Glutamatergic neuron (in vitro differentiated cells): Measurements from ENCODE around the gene SLC11A1. TPM values are rescaled to one million over a fixed set of nuclear protein-coding genes. Genes with fewer than 3 reads are reported as not detected.

Source experiments
- DNase-seq: peaks from one replicate; pipeline ENCODE4 v3.0.0; 2022
- H3K27ac Mint-ChIP-seq: one replicate; pipeline ENCODE4 v1.8.0; 2020; ENCODE audit warnings: mild to moderate bottlenecking, mixed read lengths, inconsistent platforms; ENCODE audit not compliant: unreplicated experiment
- H3K27me3 Mint-ChIP-seq: one replicate; pipeline ENCODE4 v1.8.0; 2020; ENCODE audit warnings: mild to moderate bottlenecking, moderate library complexity, mixed read lengths, inconsistent platforms; ENCODE audit not compliant: unreplicated experiment
- H3K36me3 Mint-ChIP-seq: one replicate; pipeline ENCODE4 v1.8.0; 2020; ENCODE audit warnings: mild to moderate bottlenecking, mixed read lengths, inconsistent platforms; ENCODE audit not compliant: unreplicated experiment
- H3K4me1 Mint-ChIP-seq: one replicate; pipeline ENCODE4 v1.8.0; 2020; ENCODE audit warnings: mild to moderate bottlenecking, low read depth, mixed read lengths, inconsistent platforms; ENCODE audit not compliant: unreplicated experiment
- H3K4me3 Mint-ChIP-seq: one replicate; pipeline ENCODE4 v1.8.0; 2020; ENCODE audit warnings: mild to moderate bottlenecking, mixed read lengths, inconsistent platforms; ENCODE audit not compliant: unreplicated experiment
- H3K9me3 Mint-ChIP-seq: one replicate; pipeline ENCODE4 v1.8.0; 2020; ENCODE audit warnings: mild to moderate bottlenecking, moderate library complexity, mixed read lengths, inconsistent platforms; ENCODE audit not compliant: unreplicated experiment
- total RNA-seq: library from RNA; stranded (reverse); fragmentation: NEBNext Ultra II Directional; extraction: Animal tissue kit (Norgen Biotek cat#: 25700); gene quantifications from one replicate; pipeline ENCODE4 v1.2.1, GENCODE V29; 2021; ENCODE audit not compliant: unreplicated experiment
- TF ChIP-seq, protein P1 (sequence below): fragments of 200-600 bp; sonication (generic); IDR thresholded peaks from one replicate; pipeline ENCODE4 v1.5.0; 2021; ENCODE audit not compliant: partially characterized antibody, unreplicated experiment

Gene SLC11A1
- total RNA-seq, 1 donor from 2014 or later: not detected

DNA sequence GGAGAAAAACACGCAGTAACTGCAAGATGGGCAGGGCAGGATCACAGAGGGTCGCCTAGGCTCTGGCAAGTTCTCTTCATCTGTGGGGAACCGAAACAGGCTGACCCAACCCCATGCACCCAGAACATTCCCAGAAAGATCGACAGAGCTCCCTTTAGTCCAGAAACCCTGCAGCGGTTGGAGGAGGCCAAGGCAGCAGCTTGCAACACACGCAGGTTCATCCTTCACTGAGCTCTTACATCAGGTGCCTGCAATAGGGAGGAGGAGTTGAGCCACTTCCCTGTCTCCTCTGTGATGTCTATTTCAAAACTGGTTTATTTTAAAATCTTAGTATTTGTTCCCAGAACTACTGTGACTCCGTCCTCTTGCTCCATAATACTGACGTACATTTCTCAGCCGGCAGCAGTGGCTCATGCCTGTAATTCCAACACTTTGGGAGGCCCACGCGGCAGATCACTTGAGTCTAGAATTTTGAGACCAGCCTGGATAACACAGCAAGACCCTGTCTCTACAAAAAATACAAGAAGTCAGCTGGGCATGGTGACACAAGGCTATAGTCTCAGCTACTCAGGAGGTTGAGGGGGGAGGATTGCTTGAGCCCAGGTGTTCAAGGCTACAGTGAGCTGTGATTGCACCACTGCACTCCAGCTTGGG, 11.5 kb upstream of the SLC11A1 start:
- no peaks in the 10 kb centered on the region for H3K36me3 Mint-ChIP-seq
- H3K9me3 Mint-ChIP-seq: no peaks in the 10 kb centered on the region
- peaks cover 3% of the 10 kb centered on the region for H3K4me1 Mint-ChIP-seq
- DNase-seq: no peak
- H3K4me3 Mint-ChIP-seq: no peak overlapping the region
- H3K27ac Mint-ChIP-seq: no peak overlapping the region
- TF ChIP-seq, protein P1, sequence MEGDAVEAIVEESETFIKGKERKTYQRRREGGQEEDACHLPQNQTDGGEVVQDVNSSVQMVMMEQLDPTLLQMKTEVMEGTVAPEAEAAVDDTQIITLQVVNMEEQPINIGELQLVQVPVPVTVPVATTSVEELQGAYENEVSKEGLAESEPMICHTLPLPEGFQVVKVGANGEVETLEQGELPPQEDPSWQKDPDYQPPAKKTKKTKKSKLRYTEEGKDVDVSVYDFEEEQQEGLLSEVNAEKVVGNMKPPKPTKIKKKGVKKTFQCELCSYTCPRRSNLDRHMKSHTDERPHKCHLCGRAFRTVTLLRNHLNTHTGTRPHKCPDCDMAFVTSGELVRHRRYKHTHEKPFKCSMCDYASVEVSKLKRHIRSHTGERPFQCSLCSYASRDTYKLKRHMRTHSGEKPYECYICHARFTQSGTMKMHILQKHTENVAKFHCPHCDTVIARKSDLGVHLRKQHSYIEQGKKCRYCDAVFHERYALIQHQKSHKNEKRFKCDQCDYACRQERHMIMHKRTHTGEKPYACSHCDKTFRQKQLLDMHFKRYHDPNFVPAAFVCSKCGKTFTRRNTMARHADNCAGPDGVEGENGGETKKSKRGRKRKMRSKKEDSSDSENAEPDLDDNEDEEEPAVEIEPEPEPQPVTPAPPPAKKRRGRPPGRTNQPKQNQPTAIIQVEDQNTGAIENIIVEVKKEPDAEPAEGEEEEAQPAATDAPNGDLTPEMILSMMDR: no peak
- no peaks in the 10 kb centered on the region for H3K27me3 Mint-ChIP-seq

DNA sequence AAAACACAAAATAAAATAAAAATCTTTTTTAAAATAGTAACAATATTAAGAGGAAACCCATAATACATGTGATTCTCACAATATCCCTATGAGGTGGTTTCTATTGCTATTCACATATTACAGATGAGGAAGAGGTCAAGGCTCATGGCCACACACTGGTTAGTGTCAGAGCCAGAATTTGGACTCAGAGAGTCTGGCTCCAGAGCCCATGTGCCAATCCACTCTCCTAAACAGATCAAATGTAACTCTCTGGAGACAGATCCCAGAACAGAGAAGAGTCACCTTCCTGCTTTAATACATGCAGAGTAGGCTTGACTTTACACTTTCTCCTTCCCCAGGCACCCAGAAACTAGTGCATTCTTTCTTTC, 10.1 kb upstream of the SLC11A1 start:
- DNase-seq: no peak
- H3K4me3 Mint-ChIP-seq: no peak overlapping the region
- H3K36me3 Mint-ChIP-seq: no peaks in the 10 kb centered on the region
- TF ChIP-seq, protein P1: no peak
- no peaks in the 10 kb centered on the region for H3K9me3 Mint-ChIP-seq
- H3K4me1 Mint-ChIP-seq: peaks cover 3% of the 10 kb centered on the region
- H3K27me3 Mint-ChIP-seq: no peaks in the 10 kb centered on the region
- no peak overlapping the region for H3K27ac Mint-ChIP-seq

DNA sequence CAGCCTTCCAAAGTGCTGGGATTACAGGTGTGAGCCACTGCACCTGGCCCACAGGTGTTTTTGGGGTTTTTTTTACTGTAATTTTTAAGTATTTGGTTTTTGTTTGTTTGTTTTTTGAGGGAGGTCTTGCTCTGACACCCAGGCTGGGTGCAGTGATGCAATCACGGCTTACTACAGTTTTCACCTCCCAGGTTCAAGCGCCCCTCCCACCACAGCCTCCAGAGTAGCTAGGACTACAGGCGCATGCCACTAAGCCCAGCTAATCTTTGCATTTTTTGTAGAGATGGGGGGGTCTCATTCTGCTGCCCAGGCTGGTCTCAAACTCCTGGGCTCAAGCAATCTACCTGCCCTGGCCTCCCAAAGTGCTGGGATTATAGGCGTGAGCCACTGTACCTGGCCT, 7.3 kb upstream of the SLC11A1 start:
- Mint-ChIP-seq H3K9me3 (no peaks in the 10 kb centered on the region), H3K36me3 (no peaks in the 10 kb centered on the region), H3K4me3 (no peak overlapping the region), H3K27ac (no peak overlapping the region), H3K4me1 (peaks cover 3% of the 10 kb centered on the region), H3K27me3 (no peaks in the 10 kb centered on the region)
- no peak for DNase-seq
- TF ChIP-seq, protein P1: no peak

DNA sequence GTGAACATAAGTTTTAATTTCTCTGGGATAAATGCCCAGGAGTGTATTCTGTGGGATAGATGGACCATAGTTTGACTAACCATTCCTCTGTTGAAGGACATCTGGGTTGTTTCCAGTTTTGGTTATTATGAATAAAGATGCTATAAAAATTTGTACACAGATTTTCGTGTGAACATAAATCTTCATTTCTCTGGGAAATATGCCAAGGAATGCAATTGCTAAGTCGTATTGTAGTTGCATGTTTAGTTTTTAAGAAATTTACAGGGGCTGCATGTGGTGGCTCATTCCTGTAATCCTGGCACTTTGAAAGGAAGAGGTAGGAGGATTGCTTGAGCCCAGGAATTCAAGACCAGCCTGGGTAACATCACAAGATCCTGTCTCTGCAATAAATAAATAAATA, 6.9 kb upstream of the SLC11A1 start:
- Mint-ChIP-seq H3K36me3 (no peaks in the 10 kb centered on the region), H3K4me3 (no peak overlapping the region), H3K4me1 (peaks cover 3% of the 10 kb centered on the region), H3K27me3 (no peaks in the 10 kb centered on the region), H3K9me3 (no peaks in the 10 kb centered on the region), H3K27ac (no peak overlapping the region)
- no peak for DNase-seq
- TF ChIP-seq, protein P1: no peak

DNA sequence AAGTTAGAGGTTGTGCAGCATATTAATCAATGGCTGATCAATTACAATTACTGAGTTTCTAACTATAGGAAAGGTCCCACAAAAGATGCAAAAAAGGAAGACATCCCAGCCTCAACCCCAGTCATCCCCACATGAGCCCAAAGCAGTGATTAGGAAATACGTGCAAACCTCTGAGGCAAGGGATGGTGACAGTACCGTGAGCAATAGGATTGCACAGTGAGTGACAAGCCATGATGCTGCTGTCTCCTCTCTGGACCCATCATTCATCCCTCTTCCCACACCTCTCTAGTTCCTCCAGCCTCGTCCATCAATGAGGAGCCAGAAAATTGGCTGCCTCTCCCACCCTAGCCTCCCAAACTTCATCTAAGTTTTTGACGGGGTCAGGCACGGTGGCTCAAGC, 4.0 kb upstream of the SLC11A1 start:
- Mint-ChIP-seq H3K4me3 (no peak overlapping the region), H3K9me3 (no peaks in the 10 kb centered on the region), H3K27ac (no peak overlapping the region), H3K4me1 (no peaks in the 10 kb centered on the region), H3K36me3 (no peaks in the 10 kb centered on the region), H3K27me3 (no peaks in the 10 kb centered on the region)
- DNase-seq: no peak
- TF ChIP-seq, protein P1: no peak
